H9 (cell line): ENCODE data around the gene TFEB. TPM values are rescaled to one million over a fixed set of nuclear protein-coding genes. Genes with fewer than 3 reads are reported as not detected.

ENCODE experiments used
- DNase-seq: peaks from one replicate; pipeline ENCODE4 v3.0.0-alpha.2; 2017
- H2AFZ ChIP-seq: one replicate; pipeline ENCODE4 v1.6.1; 2013; ENCODE audit warnings: mild to moderate bottlenecking, low read length, control low read depth, moderate library complexity
- H2AK5ac ChIP-seq: 2 replicates; pipeline ENCODE4 v1.6.1; 2013; ENCODE audit warnings: low read length, control low read depth, mixed read lengths; ENCODE audit not compliant: insufficient read length
- H2BK120ac ChIP-seq: one replicate; pipeline ENCODE4 v1.6.1; 2013; ENCODE audit warnings: low read depth, mild to moderate bottlenecking, low read length, control low read depth, inconsistent platforms; ENCODE audit not compliant: poor library complexity, severe bottlenecking
- H2BK12ac ChIP-seq: 2 replicates; pipeline ENCODE4 v1.6.1; 2013; ENCODE audit warnings: low read length, control low read depth, mixed read lengths, low read depth; ENCODE audit not compliant: insufficient read length
- H2BK15ac ChIP-seq: 2 replicates; pipeline ENCODE4 v1.6.1; 2013; ENCODE audit warnings: low read depth, low read length, control low read depth
- H2BK20ac ChIP-seq: one replicate; pipeline ENCODE4 v1.6.1; 2013; ENCODE audit warnings: low read depth, mild to moderate bottlenecking, low read length, control low read depth, inconsistent platforms; ENCODE audit not compliant: poor library complexity, severe bottlenecking
- H2BK5ac ChIP-seq: 2 replicates; pipeline ENCODE4 v1.6.1; 2013; ENCODE audit warnings: low read length, control low read depth, mixed read lengths; ENCODE audit not compliant: insufficient read length
- H3K14ac ChIP-seq: 2 replicates; pipeline ENCODE4 v1.6.1; 2013; ENCODE audit warnings: low read length, control low read depth; ENCODE audit not compliant: insufficient read depth
- H3K18ac ChIP-seq: 2 replicates; pipeline ENCODE4 v1.6.1; 2013; ENCODE audit warnings: low read depth, mild to moderate bottlenecking, mixed read lengths, low read length, control low read depth; ENCODE audit not compliant: insufficient read length
- H3K23ac ChIP-seq: 2 replicates; pipeline ENCODE4 v1.6.1; 2013; ENCODE audit warnings: low read length, control low read depth, mixed read lengths, low read depth; ENCODE audit not compliant: insufficient read length
- H3K23me2 ChIP-seq: 2 replicates; pipeline ENCODE4 v1.6.1; 2013; ENCODE audit warnings: low read depth, mild to moderate bottlenecking, mixed read lengths, low read length, control low read depth; ENCODE audit not compliant: insufficient read length, poor library complexity, severe bottlenecking
- H3K27ac ChIP-seq: 2 replicates; pipeline ENCODE4 v1.5.1; 2013; ENCODE audit warnings: low read length, control low read depth, mixed read lengths, low read depth; ENCODE audit not compliant: insufficient read length
- H3K27me3 ChIP-seq: 2 replicates; pipeline ENCODE4 v1.6.1; 2013; ENCODE audit warnings: low read length, control low read depth, inconsistent platforms; ENCODE audit not compliant: insufficient read depth
- H3K4ac ChIP-seq: 2 replicates; pipeline ENCODE4 v1.6.1; 2013; ENCODE audit warnings: low read depth, mild to moderate bottlenecking, control low read depth, inconsistent platforms, low read length, moderate library complexity
- H3K4me1 ChIP-seq: 2 replicates; pipeline ENCODE4 v1.6.1; 2013; ENCODE audit warnings: low read length, control low read depth, inconsistent platforms; ENCODE audit not compliant: insufficient read depth
- H3K4me2 ChIP-seq: 2 replicates; pipeline ENCODE4 v1.6.1; 2013; ENCODE audit warnings: low read length, control low read depth, mixed read lengths; ENCODE audit not compliant: insufficient read length, insufficient read depth
- H3K56ac ChIP-seq: 2 replicates; pipeline ENCODE4 v1.6.1; 2013; ENCODE audit warnings: low read depth, mild to moderate bottlenecking, mixed read lengths, low read length, control low read depth; ENCODE audit not compliant: insufficient read length
- H3K79me1 ChIP-seq: 2 replicates; pipeline ENCODE4 v1.6.1; 2013; ENCODE audit warnings: low read depth, mild to moderate bottlenecking, moderate library complexity, low read length, control low read depth, inconsistent platforms; ENCODE audit not compliant: insufficient read depth, poor library complexity, severe bottlenecking
- H3K79me2 ChIP-seq: 2 replicates; pipeline ENCODE4 v1.6.1; 2013; ENCODE audit warnings: low read length, control low read depth, inconsistent platforms; ENCODE audit not compliant: insufficient read depth
- H3K9ac ChIP-seq: 2 replicates; pipeline ENCODE4 v1.6.1; 2013; ENCODE audit warnings: low read length, control low read depth, mixed read lengths; ENCODE audit not compliant: insufficient read length; ENCODE audit errors: extremely low read depth
- H3K9me3 ChIP-seq: one replicate; pipeline ENCODE4 v1.6.1; 2013; ENCODE audit warnings: low read depth, low read length, inconsistent platforms; ENCODE audit not compliant: control insufficient read depth
- H3T11ph ChIP-seq: one replicate; pipeline ENCODE4 v1.6.1; 2013; ENCODE audit warnings: mild to moderate bottlenecking, low read length, control low read depth, inconsistent platforms
- H4K20me1 ChIP-seq: one replicate; pipeline ENCODE4 v1.6.1; 2013; ENCODE audit not compliant: control insufficient read depth, insufficient read length, insufficient read depth
- H4K5ac ChIP-seq: 2 replicates; pipeline ENCODE4 v1.6.1; 2013; ENCODE audit warnings: low read depth, mild to moderate bottlenecking, mixed read lengths, low read length, control low read depth; ENCODE audit not compliant: insufficient read length
- H4K8ac ChIP-seq: replicated peaks from 2 replicates; pipeline ENCODE4 v1.6.1; 2013; ENCODE audit warnings: low read length, control low read depth, mixed read lengths, low read depth; ENCODE audit not compliant: insufficient read length
- H4K91ac ChIP-seq: 2 replicates; pipeline ENCODE4 v1.6.1; 2013; ENCODE audit warnings: low read depth, mild to moderate bottlenecking, moderate library complexity, mixed read lengths, low read length, control low read depth; ENCODE audit not compliant: insufficient read length
- H3K27ac Mint-ChIP-seq, 3 experiments: 2 replicates in 2 of 3; 3 replicates in 1 of 3; pipeline ENCODE4 v1.8.0; 2020 to 2021; ENCODE audit warnings: mixed read lengths in 3 of 3, mild to moderate bottlenecking in 1 of 3, moderate library complexity in 1 of 3
- H3K27me3 Mint-ChIP-seq: 2 replicates; pipeline ENCODE4 v1.8.0; 2021; ENCODE audit warnings: low read depth, mild to moderate bottlenecking, moderate library complexity, mixed read lengths
- H3K36me3 Mint-ChIP-seq, 3 experiments: 2 replicates in 2 of 3; 3 replicates in 1 of 3; pipeline ENCODE4 v1.8.0; 2020 to 2021; ENCODE audit warnings: low read depth in 3 of 3, mixed read lengths in 3 of 3; ENCODE audit not compliant: insufficient read depth in 1 of 3
- H3K4me1 Mint-ChIP-seq, 2 experiments: 2 replicates each; pipeline ENCODE4 v1.8.0; 2020; ENCODE audit warnings: mixed read lengths in 2 of 2
- H3K4me3 Mint-ChIP-seq, 2 experiments: 2 replicates in 1 of 2; 3 replicates in 1 of 2; pipeline ENCODE4 v1.8.0; 2020 to 2021; ENCODE audit warnings: mild to moderate bottlenecking in 2 of 2, mixed read lengths in 2 of 2, moderate library complexity in 1 of 2
- H3K9me3 Mint-ChIP-seq, 2 experiments: 2 replicates in 1 of 2; 3 replicates in 1 of 2; pipeline ENCODE4 v1.8.0; 2020; ENCODE audit warnings: mild to moderate bottlenecking in 2 of 2, mixed read lengths in 2 of 2, moderate library complexity in 1 of 2
- WGBS: extraction: QIAGEN DNeasy Blood & Tissue Kit; methylation state at CpG from one replicate; pipeline ENCODE4 v1.1.7; 2013; ENCODE audit warnings: missing lambda C conversion rate, low lambda C conversion rate, mixed read lengths; ENCODE audit not compliant: insufficient read length; ENCODE audit errors: extremely low coverage; 5-methylcytosine and 5-hydroxymethylcytosine counted together
- total RNA-seq: library from RNA; stranded (reverse); gene quantifications from 2 replicates; pipeline ENCODE4 v1.2.1, GENCODE V29; 2021
- TF ChIP-seq, protein P1 (sequence below): fragments of 200-600 bp; sonication (generic); conservative IDR thresholded peaks from 3 replicates; pipeline ENCODE4 v1.8.0; 2021; ENCODE audit warnings: antibody characterized with exemption, mild to moderate bottlenecking

Gene TFEB
- total RNA-seq, 1 experiment from 2014 or later, result 1.2 TPM

DNA sequence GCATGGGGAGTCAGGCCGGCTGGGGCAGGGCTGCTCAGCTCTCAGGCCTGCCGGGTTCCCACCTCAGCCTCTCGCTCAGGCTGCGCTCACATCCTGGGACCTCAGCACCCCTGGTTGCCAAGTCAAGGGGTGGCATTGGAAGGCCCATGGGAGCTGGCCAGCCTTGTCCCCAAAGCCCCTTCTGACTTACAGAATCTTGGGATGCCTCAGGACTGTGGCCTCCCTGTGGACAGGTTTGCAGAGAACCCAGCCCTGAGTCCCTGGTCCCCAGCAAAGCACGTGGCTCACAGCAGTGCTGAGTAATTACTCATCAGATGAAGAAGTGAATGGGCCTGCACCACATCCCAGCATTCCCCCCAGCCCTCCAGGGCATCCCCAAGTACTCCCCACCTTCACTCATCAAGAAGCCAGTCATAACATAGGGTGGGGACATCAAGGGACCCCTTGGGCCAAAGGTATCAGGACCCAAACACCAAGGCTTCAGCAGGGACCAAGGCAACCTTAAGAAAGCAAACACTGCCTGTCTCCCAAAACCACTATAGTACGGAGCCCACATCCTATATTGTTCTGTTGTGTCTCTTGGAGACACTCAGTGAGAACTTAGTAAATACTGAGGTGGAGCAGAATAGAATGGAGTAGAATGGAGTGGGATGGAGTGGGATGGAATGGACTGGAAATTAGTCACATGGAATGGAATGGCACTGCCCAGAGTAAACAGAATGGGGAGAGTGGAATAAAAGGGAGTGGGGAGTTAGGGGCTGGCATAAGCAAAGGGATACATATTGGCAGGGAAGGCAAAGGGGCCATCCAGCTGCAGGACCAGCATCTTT, 8.2 kb upstream of the TFEB start:
- H3K79me2 ChIP-seq, result no peaks in the 10 kb centered on the region
- no CpG with 5 or more reads among the region's 6 CpGs for WGBS
- H3K9me3 Mint-ChIP-seq, result no peaks in the 10 kb centered on the region
- H3K79me1 ChIP-seq, result no peaks in the 10 kb centered on the region
- peak overlapping the region in 1 of 3 experiments; percentile 86; a peak in 1 of 7 replicates for H3K27ac Mint-ChIP-seq
- no peak overlapping the region for H2AK5ac ChIP-seq
- no peak overlapping the region for H3K4me3 Mint-ChIP-seq
- H2BK20ac ChIP-seq, result no peak overlapping the region
- no peaks in the 10 kb centered on the region for H3K4me1 ChIP-seq
- no peak overlapping the region for H2BK12ac ChIP-seq
- no peaks in the 10 kb centered on the region for H3K23me2 ChIP-seq
- no peaks in the 10 kb centered on the region; a peak in 1 of 7 replicates for H3K36me3 Mint-ChIP-seq
- no peak overlapping the region for H2BK120ac ChIP-seq
- no peak overlapping the region for H3K56ac ChIP-seq
- H4K20me1 ChIP-seq, result no peaks in the 10 kb centered on the region
- H3K4ac ChIP-seq, result no peak overlapping the region
- no peak overlapping the region for H3K27ac ChIP-seq
- no peaks in the 10 kb centered on the region for H3K9me3 ChIP-seq
- no peak overlapping the region for H4K8ac ChIP-seq
- no peak overlapping the region for H3K9ac ChIP-seq
- DNase-seq, result no peak
- H3K4me1 Mint-ChIP-seq, result peaks cover 5 to 8% of the 10 kb centered on the region in 2 experiments
- no peak overlapping the region for H4K5ac ChIP-seq
- no peak overlapping the region for H2BK15ac ChIP-seq
- no peak overlapping the region for H3K14ac ChIP-seq
- no peak overlapping the region for H3K18ac ChIP-seq
- no peak overlapping the region for H2BK5ac ChIP-seq
- H3K23ac ChIP-seq, result no peak overlapping the region
- H3T11ph ChIP-seq, result no peak overlapping the region
- H3K27me3 ChIP-seq, result no peaks in the 10 kb centered on the region
- H3K27me3 Mint-ChIP-seq, result peaks cover 14% of the 10 kb centered on the region
- no peak overlapping the region for H3K4me2 ChIP-seq
- TF ChIP-seq, protein P1, sequence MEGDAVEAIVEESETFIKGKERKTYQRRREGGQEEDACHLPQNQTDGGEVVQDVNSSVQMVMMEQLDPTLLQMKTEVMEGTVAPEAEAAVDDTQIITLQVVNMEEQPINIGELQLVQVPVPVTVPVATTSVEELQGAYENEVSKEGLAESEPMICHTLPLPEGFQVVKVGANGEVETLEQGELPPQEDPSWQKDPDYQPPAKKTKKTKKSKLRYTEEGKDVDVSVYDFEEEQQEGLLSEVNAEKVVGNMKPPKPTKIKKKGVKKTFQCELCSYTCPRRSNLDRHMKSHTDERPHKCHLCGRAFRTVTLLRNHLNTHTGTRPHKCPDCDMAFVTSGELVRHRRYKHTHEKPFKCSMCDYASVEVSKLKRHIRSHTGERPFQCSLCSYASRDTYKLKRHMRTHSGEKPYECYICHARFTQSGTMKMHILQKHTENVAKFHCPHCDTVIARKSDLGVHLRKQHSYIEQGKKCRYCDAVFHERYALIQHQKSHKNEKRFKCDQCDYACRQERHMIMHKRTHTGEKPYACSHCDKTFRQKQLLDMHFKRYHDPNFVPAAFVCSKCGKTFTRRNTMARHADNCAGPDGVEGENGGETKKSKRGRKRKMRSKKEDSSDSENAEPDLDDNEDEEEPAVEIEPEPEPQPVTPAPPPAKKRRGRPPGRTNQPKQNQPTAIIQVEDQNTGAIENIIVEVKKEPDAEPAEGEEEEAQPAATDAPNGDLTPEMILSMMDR, result no peak
- H2AFZ ChIP-seq, result no peak overlapping the region
- no peak overlapping the region for H4K91ac ChIP-seq
